Fibroblast of lung (primary cell): Measurements from ENCODE around the gene ACAA1. TPM values are rescaled to one million over a fixed set of nuclear protein-coding genes. Genes with fewer than 3 reads are reported as not detected.
A peak's percentile ranks its signal among the peaks of the same experiment; 100 is the strongest.

Source experiments
- DNase-seq, 2 donors: peaks; one replicate each; pipeline versions ENCODE4 v3.0.0 to v3.0.0-alpha.2; 2010; ENCODE audit warnings: low read depth in 2 of 2
- H2AFZ ChIP-seq: 2 replicates; pipeline ENCODE4 v1.5.1; 2012; ENCODE audit warnings: low read length, control low read depth, inconsistent platforms
- H3K27ac ChIP-seq: 2 replicates; pipeline ENCODE4 v1.5.1; 2011; ENCODE audit warnings: low read length, control low read depth; ENCODE audit not compliant: insufficient read depth
- H3K27me3 ChIP-seq: 2 replicates; pipeline ENCODE4 v1.5.1; 2011; ENCODE audit warnings: mild to moderate bottlenecking, low read length; ENCODE audit not compliant: control insufficient read depth, insufficient read depth
- H3K36me3 ChIP-seq: 2 replicates; pipeline ENCODE4 v1.5.1; 2011; ENCODE audit warnings: low read length; ENCODE audit not compliant: control insufficient read depth, insufficient read depth
- H3K4me1 ChIP-seq: 2 replicates; pipeline ENCODE4 v1.5.1; 2011; ENCODE audit warnings: low read length; ENCODE audit not compliant: control insufficient read depth, insufficient read depth; ENCODE audit errors: extremely low read depth
- H3K4me2 ChIP-seq: 2 replicates; pipeline ENCODE4 v1.5.1; 2011; ENCODE audit warnings: low read length, control low read depth; ENCODE audit not compliant: insufficient read depth; ENCODE audit errors: extremely low read depth
- H3K4me3 ChIP-seq, 4 experiments: fragments of 200-600 bp in 1 of 4; sonication (generic) in 1 of 4; replicated peaks in 1 of 4; 2 replicates each; pipeline ENCODE4 v1.5.1; 2011 to 2016; ENCODE audit warnings: low read length in 4 of 4, low read depth in 3 of 4, mild to moderate bottlenecking in 3 of 4, control low read depth in 2 of 4, inconsistent platforms in 1 of 4, mixed read lengths in 1 of 4; ENCODE audit not compliant: insufficient read depth in 1 of 4; ENCODE audit errors: control extremely low read depth in 1 of 4
- H3K79me2 ChIP-seq: 2 replicates; pipeline ENCODE4 v1.5.1; 2012; ENCODE audit warnings: mild to moderate bottlenecking, low read length, inconsistent platforms; ENCODE audit not compliant: control insufficient read depth, insufficient read depth
- H3K9ac ChIP-seq: 2 replicates; pipeline ENCODE4 v1.5.1; 2011; ENCODE audit warnings: mild to moderate bottlenecking, low read length, control low read depth; ENCODE audit not compliant: insufficient read depth
- H3K9me3 ChIP-seq: 2 replicates; pipeline ENCODE4 v1.5.1; 2012; ENCODE audit warnings: low read depth, low read length; ENCODE audit not compliant: control insufficient read depth, insufficient read depth
- H4K20me1 ChIP-seq: 2 replicates; pipeline ENCODE4 v1.5.1; 2011; ENCODE audit warnings: low read length; ENCODE audit not compliant: control insufficient read depth, insufficient read depth; ENCODE audit errors: extremely low read depth
- CTCF ChIP-seq, 2 donors: IDR thresholded peaks in 1 of 2; conservative IDR thresholded peaks in 1 of 2; 1 replicate in 1 of 2; 2 replicates in 1 of 2; pipeline ENCODE4 v1.5.1; 2011 to 2012; ENCODE audit warnings: low read length in 2 of 2, control low read depth in 1 of 2, inconsistent platforms in 1 of 2, low read depth in 1 of 2, mild to moderate bottlenecking in 1 of 2
- EZH2 ChIP-seq: IDR thresholded peaks from 2 replicates; pipeline ENCODE4 v1.5.1; 2012; ENCODE audit warnings: low read length, control low read depth, mild to moderate bottlenecking; ENCODE audit errors: missing control alignments
- polyA plus RNA-seq, 2 donors: library from polyadenylated mRNA; depleted of rRNA in 1 of 2; stranded (reverse) in 1 of 2; unstranded in 1 of 2; fragments of >200 nt; gene quantifications; 2 replicates each; pipeline ENCODE4 v1.2.1, GENCODE V29; 2011 to 2012; ENCODE audit warnings: missing spikeins in 1 of 2
- total RNA-seq: library from RNA; depleted of rRNA; stranded (reverse); fragments of >200 nt; gene quantifications from 2 replicates; pipeline ENCODE4 v1.2.1, GENCODE V29; 2014

ACAA1 gene
- total and polyA plus RNA-seq, 2 donors (not counting 1 experiment from before 2014, with no cell fraction given) = 40.6 to 41.0 TPM

GRCh38 chr3:38140326-38141172 is 3.6 kb upstream of the ACAA1 start:
- Histone ChIP-seq H2AFZ (no peak overlapping the region), H3K79me2 (peaks cover 16% of the 10 kb centered on the region), H3K27me3 (no peaks in the 10 kb centered on the region), H3K27ac (no peak overlapping the region), H4K20me1 (no peaks in the 10 kb centered on the region), H3K9me3 (no peaks in the 10 kb centered on the region), H3K4me3 (no peak overlapping the region), H3K4me1 (peaks cover 12% of the 10 kb centered on the region), H3K4me2 (no peak overlapping the region), H3K9ac (no peak overlapping the region), H3K36me3 (peaks cover 5% of the 10 kb centered on the region)
- DNase-seq = no peak
- no peak for TF ChIP-seq CTCF (conservative IDR thresholded peaks at IDR 0.05 in 1 of 2, IDR thresholded peaks at IDR 0.05 in 1 of 2; ENCODE audit: low read depth in 1 of 2, low read length in 2 of 2)
- TF ChIP-seq EZH2 = no peak

GRCh38 chr3:38139652-38140051 is 2.7 kb upstream of the ACAA1 start:
- Histone ChIP-seq H3K9me3 (no peaks in the 10 kb centered on the region), H3K27ac (no peak overlapping the region), H3K4me2 (peak overlapping the region; percentile 98), H4K20me1 (no peaks in the 10 kb centered on the region), H2AFZ (no peak overlapping the region), H3K4me3 (peak overlapping the region; percentile 73 to 82 (median 80)), H3K79me2 (peaks cover 18% of the 10 kb centered on the region), H3K27me3 (no peaks in the 10 kb centered on the region), H3K9ac (no peak overlapping the region), H3K36me3 (peaks cover 5% of the 10 kb centered on the region), H3K4me1 (peaks cover 12% of the 10 kb centered on the region)
- no peak for DNase-seq
- no peak for TF ChIP-seq CTCF (conservative IDR thresholded peaks at IDR 0.05 in 1 of 2, IDR thresholded peaks at IDR 0.05 in 1 of 2; ENCODE audit: low read depth in 1 of 2, low read length in 2 of 2)
- no peak for TF ChIP-seq EZH2

- Histone ChIP-seq H2AFZ (peak overlapping the region; percentile 79), H3K9ac (peak overlapping the region; percentile 78), H3K27me3 (no peaks in the 10 kb centered on the region), H3K79me2 (peaks cover 18% of the 10 kb centered on the region), H4K20me1 (no peaks in the 10 kb centered on the region), H3K9me3 (no peaks in the 10 kb centered on the region), H3K4me2 (peak overlapping the region; percentile 98), H3K36me3 (peaks cover 5% of the 10 kb centered on the region), H3K4me3 (peak overlapping the region; percentile 73 to 82 (median 80)), H3K4me1 (peaks cover 12% of the 10 kb centered on the region), H3K27ac (peak overlapping the region; percentile 75)
- no peak for DNase-seq
- TF ChIP-seq EZH2 = no peak
- TF ChIP-seq CTCF (conservative IDR thresholded peaks at IDR 0.05 in 1 of 2, IDR thresholded peaks at IDR 0.05 in 1 of 2; ENCODE audit: low read depth in 1 of 2, low read length in 2 of 2) = no peak
Measured at GRCh38 chr3:38139191-38139590, 2.3 kb upstream of the ACAA1 start.
